ENCODE data around the gene CHMP4A. TPM values are rescaled to one million over a fixed set of nuclear protein-coding genes. Genes with fewer than 3 reads are reported as not detected.

CHMP4A gene
- total RNA-seq, 1 experiment from 2014 or later = 34.6 TPM

DNA sequence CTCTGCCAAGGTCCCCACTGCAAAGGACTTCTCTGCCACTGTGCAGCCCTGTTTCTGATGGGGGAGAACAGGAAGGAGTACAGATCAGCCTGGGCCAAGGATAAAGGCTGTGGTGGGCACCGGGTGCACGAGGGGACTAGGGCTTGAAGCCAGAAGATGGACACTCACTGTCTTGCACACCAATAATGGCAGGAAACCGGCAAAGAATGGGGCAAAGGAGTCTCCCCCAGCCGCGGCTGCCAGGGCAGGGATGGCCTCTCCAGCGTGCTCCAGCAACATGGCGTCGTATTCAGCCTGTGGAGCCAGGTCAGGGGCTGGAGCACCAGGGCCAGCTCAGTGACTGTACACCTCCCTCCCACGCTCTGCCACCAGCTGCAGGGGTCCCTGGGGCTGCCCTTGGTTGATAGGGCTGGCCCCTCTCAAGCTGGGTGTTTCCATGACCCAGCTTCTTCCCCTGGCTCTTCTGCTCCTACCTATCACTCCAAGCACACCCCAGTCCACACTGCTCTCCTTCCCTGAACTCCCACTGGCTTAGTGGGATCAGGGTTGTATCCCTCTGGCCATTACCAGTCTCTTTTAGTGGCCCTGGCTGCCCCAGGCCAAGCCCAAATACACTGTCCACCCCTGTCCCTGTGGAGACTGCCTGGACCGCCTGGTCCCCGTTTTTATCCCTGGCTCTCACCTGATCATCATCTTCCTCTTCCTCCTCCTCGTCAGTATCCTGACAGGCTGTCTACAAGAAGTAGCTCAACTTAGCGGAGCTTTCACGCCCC is 31.0 kb downstream of the CHMP4A start:
- ATAC-seq = no peak
- no peak overlapping the region for H3K27ac ChIP-seq (ENCODE audit: low read depth, low read length)
- peaks cover 43 to 60% of the 10 kb centered on the region in 2 experiments; a peak in 3 of 4 replicates for H3K36me3 ChIP-seq (ENCODE audit: control insufficient read depth in 1 of 2, insufficient read depth in 2 of 2, low read length in 2 of 2)
- CTCF ChIA-PET = no interaction called here
- H3K4me1 ChIP-seq (ENCODE audit: control insufficient read depth in 1 of 2, insufficient read depth in 2 of 2, low read length in 2 of 2) = peaks cover under 1 to 2% of the 10 kb centered on the region in 2 experiments; a peak in 2 of 4 replicates
- H2AFZ ChIP-seq (ENCODE audit: low read depth, low read length, poor library complexity, severe bottlenecking) = no peak overlapping the region
- RAD21 ChIA-PET (ENCODE audit: low non-redundant PET in 1 of 2, low total read pairs in 2 of 2, uncharacterized antibody in 2 of 2, unreplicated experiment in 2 of 2) = no interaction called here
- no peaks in the 10 kb centered on the region for H3K9me3 ChIP-seq (ENCODE audit: control insufficient read depth in 1 of 2, insufficient read depth in 1 of 2, low read depth in 1 of 2, low read length in 2 of 2)
- H3K27me3 ChIP-seq (ENCODE audit: insufficient read depth, low read length) = no peaks in the 10 kb centered on the region
- no peaks in the 10 kb centered on the region for H3K9me2 ChIP-seq (ENCODE audit: insufficient read depth)
- no peak for DNase-seq (ENCODE audit: low read depth, low spot score)
- no peak overlapping the region for H3K9ac ChIP-seq (ENCODE audit: low read length)
- POLR2A ChIA-PET = interaction anchor here (1.3 kb wide), 1 partner anchor 21 kb away, joined by 3 read pairs; the partner anchor contains the start of gene IRF9
- H4K20me1 ChIP-seq (ENCODE audit: insufficient read depth) = no peaks in the 10 kb centered on the region
- BruUV-seq (replicated peaks) = no TSS peak
- H3K4me3 ChIP-seq (replicated peaks in 1 of 2; ENCODE audit: low read depth in 1 of 2, low read length in 2 of 2) = no peak overlapping the region
- H3K4me2 ChIP-seq (ENCODE audit: low read length) = no peak overlapping the region
- intact Hi-C loops (cut with micrococcal nuclease) = no loop called here
- H3K79me2 ChIP-seq (ENCODE audit: insufficient read depth, low read length) = peaks cover 25% of the 10 kb centered on the region; the same call in 1 of the 2 replicates
- TF ChIP-seq RAD21 (IDR thresholded peaks at IDR 0.05; ENCODE audit: low read depth) (no peak), POLR2A (IDR thresholded peaks at IDR 0.05; ENCODE audit: borderline replicate concordance, extremely low read depth, insufficient read depth, insufficient read length) (no peak), JUND (IDR thresholded peaks at IDR 0.05) (no peak), YY1 (IDR thresholded peaks at IDR 0.05; ENCODE audit: extremely low read depth, insufficient replicate concordance, low read depth, low read length) (no peak), ELF1 (IDR thresholded peaks at IDR 0.05; ENCODE audit: borderline replicate concordance, low read depth) (no peak), SP1 (IDR thresholded peaks at IDR 0.05; ENCODE audit: low read depth) (no peak), TCF7L2 (IDR thresholded peaks at IDR 0.05; ENCODE audit: borderline replicate concordance, extremely low read depth, insufficient read depth, insufficient read length) (no peak), SRF (IDR thresholded peaks at IDR 0.05; ENCODE audit: low read depth) (no peak), EZH2 (IDR thresholded peaks at IDR 0.05) (no peak), ZNF274 (IDR thresholded peaks at IDR 0.05; ENCODE audit: low read depth, low read length) (no peak), ZFX (IDR thresholded peaks at IDR 0.05) (no peak), POLR2AphosphoS5 (IDR thresholded peaks at IDR 0.05; ENCODE audit: low read depth, low read length) (no peak), CEBPB (IDR thresholded peaks at IDR 0.05; ENCODE audit: low read depth) (no peak), EZH2phosphoT487 (IDR thresholded peaks at IDR 0.05; ENCODE audit: borderline replicate concordance) (no peak)
- TF ChIP-seq, protein P1, sequence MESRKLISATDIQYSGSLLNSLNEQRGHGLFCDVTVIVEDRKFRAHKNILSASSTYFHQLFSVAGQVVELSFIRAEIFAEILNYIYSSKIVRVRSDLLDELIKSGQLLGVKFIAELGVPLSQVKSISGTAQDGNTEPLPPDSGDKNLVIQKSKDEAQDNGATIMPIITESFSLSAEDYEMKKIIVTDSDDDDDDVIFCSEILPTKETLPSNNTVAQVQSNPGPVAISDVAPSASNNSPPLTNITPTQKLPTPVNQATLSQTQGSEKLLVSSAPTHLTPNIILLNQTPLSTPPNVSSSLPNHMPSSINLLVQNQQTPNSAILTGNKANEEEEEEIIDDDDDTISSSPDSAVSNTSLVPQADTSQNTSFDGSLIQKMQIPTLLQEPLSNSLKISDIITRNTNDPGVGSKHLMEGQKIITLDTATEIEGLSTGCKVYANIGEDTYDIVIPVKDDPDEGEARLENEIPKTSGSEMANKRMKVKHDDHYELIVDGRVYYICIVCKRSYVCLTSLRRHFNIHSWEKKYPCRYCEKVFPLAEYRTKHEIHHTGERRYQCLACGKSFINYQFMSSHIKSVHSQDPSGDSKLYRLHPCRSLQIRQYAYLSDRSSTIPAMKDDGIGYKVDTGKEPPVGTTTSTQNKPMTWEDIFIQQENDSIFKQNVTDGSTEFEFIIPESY (IDR thresholded peaks at IDR 0.05; ENCODE audit: extremely low read depth, insufficient replicate concordance, low read length) = no peak
- TF ChIP-seq, protein P2, sequence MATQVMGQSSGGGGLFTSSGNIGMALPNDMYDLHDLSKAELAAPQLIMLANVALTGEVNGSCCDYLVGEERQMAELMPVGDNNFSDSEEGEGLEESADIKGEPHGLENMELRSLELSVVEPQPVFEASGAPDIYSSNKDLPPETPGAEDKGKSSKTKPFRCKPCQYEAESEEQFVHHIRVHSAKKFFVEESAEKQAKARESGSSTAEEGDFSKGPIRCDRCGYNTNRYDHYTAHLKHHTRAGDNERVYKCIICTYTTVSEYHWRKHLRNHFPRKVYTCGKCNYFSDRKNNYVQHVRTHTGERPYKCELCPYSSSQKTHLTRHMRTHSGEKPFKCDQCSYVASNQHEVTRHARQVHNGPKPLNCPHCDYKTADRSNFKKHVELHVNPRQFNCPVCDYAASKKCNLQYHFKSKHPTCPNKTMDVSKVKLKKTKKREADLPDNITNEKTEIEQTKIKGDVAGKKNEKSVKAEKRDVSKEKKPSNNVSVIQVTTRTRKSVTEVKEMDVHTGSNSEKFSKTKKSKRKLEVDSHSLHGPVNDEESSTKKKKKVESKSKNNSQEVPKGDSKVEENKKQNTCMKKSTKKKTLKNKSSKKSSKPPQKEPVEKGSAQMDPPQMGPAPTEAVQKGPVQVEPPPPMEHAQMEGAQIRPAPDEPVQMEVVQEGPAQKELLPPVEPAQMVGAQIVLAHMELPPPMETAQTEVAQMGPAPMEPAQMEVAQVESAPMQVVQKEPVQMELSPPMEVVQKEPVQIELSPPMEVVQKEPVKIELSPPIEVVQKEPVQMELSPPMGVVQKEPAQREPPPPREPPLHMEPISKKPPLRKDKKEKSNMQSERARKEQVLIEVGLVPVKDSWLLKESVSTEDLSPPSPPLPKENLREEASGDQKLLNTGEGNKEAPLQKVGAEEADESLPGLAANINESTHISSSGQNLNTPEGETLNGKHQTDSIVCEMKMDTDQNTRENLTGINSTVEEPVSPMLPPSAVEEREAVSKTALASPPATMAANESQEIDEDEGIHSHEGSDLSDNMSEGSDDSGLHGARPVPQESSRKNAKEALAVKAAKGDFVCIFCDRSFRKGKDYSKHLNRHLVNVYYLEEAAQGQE (IDR thresholded peaks at IDR 0.05; ENCODE audit: low read depth) = no peak
- TF ChIP-seq, protein P3, sequence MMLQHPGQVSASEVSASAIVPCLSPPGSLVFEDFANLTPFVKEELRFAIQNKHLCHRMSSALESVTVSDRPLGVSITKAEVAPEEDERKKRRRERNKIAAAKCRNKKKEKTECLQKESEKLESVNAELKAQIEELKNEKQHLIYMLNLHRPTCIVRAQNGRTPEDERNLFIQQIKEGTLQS (IDR thresholded peaks at IDR 0.05) = no peak
- TF ChIP-seq, protein P4, sequence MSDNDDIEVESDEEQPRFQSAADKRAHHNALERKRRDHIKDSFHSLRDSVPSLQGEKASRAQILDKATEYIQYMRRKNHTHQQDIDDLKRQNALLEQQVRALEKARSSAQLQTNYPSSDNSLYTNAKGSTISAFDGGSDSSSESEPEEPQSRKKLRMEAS (IDR thresholded peaks at IDR 0.05) = no peak
- TF ChIP-seq, protein P5, sequence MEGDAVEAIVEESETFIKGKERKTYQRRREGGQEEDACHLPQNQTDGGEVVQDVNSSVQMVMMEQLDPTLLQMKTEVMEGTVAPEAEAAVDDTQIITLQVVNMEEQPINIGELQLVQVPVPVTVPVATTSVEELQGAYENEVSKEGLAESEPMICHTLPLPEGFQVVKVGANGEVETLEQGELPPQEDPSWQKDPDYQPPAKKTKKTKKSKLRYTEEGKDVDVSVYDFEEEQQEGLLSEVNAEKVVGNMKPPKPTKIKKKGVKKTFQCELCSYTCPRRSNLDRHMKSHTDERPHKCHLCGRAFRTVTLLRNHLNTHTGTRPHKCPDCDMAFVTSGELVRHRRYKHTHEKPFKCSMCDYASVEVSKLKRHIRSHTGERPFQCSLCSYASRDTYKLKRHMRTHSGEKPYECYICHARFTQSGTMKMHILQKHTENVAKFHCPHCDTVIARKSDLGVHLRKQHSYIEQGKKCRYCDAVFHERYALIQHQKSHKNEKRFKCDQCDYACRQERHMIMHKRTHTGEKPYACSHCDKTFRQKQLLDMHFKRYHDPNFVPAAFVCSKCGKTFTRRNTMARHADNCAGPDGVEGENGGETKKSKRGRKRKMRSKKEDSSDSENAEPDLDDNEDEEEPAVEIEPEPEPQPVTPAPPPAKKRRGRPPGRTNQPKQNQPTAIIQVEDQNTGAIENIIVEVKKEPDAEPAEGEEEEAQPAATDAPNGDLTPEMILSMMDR (IDR thresholded peaks at IDR 0.05 in 2 of 3, conservative IDR thresholded peaks at IDR 0.05 in 1 of 3; ENCODE audit: borderline replicate concordance in 1 of 3, insufficient read depth in 1 of 3, low read depth in 2 of 3, low read length in 2 of 3) = no peak

Measured in HCT116 (cell line).